GM18520 (cell line): ENCODE results near the gene NEMP2.
"Not testable (repeated sequence)": the region's sequence is repeated elsewhere in the genome, so short reads cannot be mapped to it uniquely, and the experiment has no call there.

ENCODE experiments used
- ATAC-seq: cut with Tn5 transposase; IDR thresholded peaks from one replicate; pipeline ENCODE4 v1.9.1; 2021; ENCODE audit not compliant: unreplicated experiment

Gene NEMP2

DNA sequence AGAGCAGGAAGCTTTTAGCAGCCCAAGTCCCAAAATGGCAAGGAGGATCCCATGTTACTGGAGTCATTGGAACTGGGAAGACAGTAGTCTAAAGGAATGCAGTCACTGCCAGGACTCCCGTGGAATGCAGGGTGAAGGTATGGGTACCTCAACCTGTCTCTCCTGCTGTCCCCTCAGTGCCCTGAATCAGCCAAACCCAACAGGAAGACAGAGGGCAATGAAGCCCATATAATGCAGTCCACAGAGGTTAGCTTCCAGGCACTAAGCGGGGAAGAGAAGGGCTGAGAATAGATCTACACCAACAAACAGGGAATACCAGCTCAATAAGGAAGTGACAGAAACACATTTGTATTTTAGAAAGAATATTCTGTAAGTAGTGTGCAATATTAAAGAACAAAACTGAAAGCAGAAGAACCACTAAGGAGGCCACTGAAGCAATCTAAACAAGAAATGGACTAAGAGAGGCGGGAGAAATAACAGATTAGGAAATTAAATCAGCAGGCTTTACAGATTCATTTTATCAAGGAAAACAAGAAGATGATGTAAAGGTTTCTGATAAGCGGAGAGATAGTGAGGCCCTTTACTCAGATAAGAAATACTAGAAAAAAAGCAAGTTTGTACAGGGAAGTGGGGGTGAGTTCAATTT lies 8.3 kb downstream of the NEMP2 start:
- ATAC-seq, result no peak

GRCh38 chr2:190524928-190525327 lies 9.6 kb downstream of the NEMP2 start:
- no peak for ATAC-seq

- ATAC-seq, result no peak
These were observed 14.4 kb downstream of the NEMP2 start for GRCh38 chr2:190519975-190520767.

- no peak for ATAC-seq
These were observed 17.1 kb downstream of the NEMP2 start for GRCh38 chr2:190517468-190517867.

DNA sequence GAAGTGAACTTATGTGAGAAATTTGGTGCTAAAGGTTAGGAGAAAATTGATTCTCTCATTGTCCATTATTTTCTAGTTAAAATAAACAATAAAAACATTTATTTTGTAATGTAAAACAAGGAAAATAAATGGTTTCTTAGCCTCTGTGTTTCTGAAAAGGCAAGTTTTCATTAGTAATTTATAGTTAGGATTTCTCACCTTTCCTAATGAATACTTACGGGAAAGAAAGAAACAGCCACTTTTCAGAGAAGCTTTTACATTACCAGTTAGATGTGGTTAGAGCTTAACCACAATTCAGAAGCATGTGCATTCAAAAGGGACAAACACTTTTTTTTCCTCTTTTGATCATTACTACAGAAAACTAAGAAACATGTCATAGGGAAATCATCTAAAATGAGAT lies 18.8 kb downstream of the NEMP2 start:
- ATAC-seq, result no peak

GRCh38 chr2:190514676-190515075 lies 19.8 kb downstream of the NEMP2 start:
- no peak for ATAC-seq

DNA sequence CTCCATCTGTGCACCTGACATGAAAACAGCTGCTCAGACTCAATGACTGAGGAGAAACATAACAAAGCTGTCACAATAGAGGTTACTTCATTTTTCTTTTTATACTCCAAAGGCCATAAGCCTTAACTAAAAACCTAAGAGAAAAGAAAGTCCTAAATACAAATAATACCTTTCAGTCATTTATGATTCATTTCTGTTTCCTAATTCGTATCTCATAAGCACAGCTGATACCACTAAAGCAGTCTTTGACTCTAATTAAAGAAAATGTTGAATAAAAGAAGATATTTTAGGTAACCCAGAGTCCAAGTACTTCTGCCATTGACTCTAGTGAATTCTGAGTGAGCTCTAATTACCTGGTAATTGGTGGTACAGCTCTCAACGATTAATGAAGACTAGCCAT lies 20.6 kb downstream of the NEMP2 start:
- no peak for ATAC-seq

DNA sequence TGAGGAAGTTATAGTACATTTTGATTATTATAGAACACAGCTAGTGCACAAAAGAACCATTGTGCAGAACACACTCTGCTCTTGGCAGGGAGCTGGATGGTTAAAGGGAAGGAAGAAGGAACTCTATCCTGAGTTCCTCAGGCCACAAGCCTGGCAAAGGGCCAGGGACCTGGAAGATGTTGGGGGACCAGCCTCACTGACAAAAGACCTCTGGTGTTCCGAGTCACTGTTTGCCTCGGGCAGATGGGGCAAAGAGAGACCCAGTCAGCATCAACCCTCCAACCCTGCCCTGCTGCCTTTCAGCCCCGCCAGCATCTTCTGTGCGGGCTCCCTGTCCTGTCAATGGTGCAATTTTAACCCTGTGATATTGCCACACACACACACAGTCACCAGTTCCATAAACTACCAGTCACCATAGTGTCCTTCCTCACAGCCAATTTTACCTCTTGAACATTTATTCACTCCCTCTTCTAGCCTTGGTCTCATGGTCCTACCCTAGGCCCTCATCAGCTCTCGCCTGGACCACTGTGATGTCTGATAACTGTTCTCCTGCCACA lies 21.9 kb downstream of the NEMP2 start:
- no peak for ATAC-seq

- no peak for ATAC-seq
These were observed 23.4 kb downstream of the NEMP2 start for GRCh38 chr2:190511104-190511503.

DNA sequence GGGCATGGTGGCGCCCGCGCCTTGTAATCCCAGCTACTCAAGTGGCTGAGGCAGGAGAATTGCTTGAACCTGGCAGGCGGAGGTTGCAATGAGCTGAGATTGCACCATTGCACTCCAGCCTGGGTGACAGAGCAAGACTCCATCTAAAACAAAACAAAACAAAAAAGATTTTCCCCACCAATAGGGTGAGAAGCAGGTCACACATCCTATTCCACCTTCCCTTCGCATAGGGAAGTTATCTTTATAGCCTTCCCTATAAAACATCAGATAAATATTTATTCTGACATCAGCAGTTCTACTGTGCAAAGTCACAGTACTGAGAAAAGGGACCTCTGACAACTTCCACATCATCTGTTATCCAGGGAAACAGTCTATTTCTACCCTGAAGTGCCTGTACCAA lies 24.6 kb downstream of the NEMP2 start:
- not testable (repeated sequence) for ATAC-seq

DNA sequence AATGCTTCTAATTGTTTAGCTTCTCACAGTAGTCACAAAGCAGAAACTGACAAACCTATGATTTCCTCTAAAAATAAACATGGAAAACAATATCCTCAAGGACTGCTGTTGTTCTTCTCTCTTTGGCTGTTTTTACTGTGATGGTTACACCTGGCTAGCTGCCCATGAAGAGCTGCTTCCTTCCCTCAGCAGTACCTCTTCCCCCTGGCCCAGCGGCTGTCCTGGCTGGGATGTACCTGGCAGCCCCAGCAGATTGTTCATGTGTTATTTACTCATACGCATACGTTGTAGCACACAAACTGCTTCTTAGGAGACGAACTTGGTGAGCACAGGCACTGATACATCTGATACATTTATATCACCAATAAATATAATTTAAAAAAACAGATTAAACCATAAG lies 27.4 kb downstream of the NEMP2 start:
- no peak for ATAC-seq

DNA sequence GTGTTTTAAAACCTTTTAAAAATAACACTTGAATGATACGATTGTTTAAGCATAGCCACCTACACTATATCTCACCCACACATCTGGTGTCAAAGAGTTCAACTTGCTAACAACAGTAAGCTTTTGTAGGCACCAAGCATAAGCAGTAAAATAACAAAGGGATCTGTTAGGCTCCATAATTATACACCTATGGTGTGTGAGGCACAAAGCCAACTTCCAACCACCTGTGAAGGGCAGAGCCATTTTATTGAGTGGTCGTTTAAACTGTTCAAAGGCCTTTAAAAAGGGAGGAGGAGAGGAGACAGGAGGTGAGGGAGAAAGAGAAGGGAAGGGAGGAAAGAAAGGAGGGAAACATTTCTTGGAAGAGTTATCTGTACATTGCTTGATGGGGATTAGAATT lies 27.9 kb downstream of the NEMP2 start:
- no peak for ATAC-seq

DNA sequence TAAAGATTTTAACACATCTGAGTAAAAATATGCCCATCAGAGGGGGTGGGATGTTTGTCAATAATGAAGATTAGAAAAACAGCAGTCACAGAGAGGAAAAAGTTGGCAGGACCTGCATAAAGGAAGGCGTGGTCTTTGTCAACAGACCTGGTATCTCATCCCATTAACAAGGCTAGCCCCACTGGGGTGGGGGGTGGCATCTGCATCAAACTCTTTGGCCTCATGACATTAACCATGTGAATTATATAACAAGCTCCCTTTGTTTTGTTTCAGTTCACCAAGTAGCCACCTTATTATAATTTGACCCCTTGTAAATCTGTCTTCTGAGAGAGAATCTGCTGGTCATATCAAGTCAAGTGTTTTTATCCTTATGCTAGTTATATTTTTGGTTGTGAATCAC lies 28.8 kb downstream of the NEMP2 start:
- no peak for ATAC-seq

DNA sequence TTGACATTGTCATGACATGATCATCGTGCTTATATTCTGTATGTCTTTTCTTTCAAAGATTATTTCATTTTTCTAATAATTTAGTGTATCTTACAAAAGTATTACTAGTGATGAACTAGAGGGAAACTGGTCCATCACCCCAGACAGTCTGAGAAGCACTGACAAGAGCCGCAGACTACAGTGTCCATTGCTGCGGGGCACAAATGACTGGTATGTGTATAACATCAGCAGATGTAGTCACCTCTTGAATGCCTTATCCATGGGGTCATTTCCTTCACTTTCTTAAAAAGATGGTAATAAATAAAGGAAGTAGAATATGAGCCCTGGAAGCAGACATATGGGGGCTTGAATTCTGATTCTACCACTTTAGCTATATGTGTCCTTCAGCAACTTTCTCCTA lies 29.6 kb downstream of the NEMP2 start:
- no peak for ATAC-seq

DNA sequence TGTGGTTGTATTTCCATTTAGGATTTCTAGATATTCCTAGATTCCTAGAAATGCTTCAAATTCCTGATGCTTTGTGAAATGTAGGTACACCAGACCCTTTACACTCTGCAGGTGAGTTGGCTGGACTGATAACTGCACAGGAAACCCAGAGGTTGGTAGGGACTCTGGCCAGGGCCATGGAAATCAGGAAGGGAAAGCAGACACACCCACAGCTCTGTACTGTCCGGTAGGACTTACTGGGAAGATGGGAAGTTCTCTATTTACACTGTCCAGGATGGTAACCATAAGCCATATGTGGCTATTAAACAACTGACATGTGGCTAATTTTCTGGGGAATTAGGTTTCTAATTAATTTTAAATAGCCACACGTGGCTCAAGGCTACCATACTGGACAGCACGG lies 31.4 kb downstream of the NEMP2 start:
- no peak for ATAC-seq

- no peak for ATAC-seq
These were observed 32.7 kb downstream of the NEMP2 start for GRCh38 chr2:190501702-190502407.

DNA sequence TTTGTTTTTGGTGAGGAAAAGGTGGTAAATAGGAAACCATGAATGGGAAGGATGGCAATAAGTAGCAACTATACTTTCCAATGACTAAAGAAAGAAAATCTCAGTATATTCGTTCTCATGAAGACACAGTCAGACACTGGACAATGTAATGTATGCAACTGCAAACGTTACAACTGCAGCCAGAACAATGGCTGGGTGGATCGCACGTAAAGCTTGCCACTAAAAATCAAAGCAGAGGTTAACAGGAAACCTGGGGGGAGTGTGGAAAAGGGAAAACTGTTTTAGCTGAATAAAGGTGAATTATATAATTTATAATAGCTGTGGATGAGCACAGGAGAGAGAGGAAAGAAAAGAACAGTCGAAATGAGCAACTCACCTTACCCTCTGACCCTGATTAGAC lies 33.3 kb downstream of the NEMP2 start:
- no peak for ATAC-seq

DNA sequence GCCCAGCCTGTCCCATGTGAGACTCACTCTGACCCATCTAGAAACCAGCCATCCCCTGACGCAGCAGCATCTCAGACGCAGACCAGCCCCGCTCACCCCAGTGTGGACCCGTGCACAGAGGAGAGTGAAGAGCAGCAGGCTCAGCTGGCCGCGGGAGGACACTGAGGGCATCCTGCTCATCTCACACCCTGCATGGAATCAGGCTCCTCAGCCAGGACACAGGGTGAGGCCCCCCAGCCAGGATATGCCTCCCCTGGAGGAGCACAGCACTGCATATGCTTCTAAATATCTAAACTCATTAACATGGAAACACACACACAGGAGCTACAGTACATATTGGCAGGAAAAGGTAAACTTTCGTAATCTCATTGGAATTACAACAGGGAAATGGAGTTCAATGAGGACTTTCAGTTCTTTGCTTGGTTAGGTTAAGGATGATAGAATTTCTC lies 34.4 kb downstream of the NEMP2 start:
- no peak for ATAC-seq

GRCh38 chr2:190499273-190499672 lies 35.2 kb downstream of the NEMP2 start:
- ATAC-seq, result no peak

- ATAC-seq, result no peak
These were observed 37.1 kb downstream of the NEMP2 start for GRCh38 chr2:190497428-190497827.

- ATAC-seq, result not testable (repeated sequence)
These were observed 39.8 kb downstream of the NEMP2 start for GRCh38 chr2:190494600-190495227.
